Measurements from ENCODE around the gene TSKU.

DNA sequence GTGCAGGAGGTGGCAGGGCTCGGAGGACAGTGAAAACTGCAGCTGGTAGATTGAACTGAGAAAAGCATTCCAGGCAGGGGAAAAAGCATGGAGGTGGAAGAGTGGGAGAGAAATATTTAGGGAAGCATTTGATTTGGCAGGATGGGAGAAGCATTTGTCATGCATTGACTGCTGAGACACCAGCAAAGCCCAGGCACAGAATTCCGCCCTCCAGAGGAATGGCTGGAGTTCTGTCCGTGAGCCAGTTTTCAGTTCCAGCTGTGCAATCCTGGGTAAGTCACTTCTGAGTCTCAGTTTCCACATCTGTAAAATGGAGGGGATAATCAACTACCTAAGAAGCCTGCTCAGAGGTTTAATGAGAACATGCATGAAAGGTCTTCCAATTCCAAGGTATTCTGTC is 4.3 kb upstream of the TSKU start:
- TF ChIP-seq, protein P1, sequence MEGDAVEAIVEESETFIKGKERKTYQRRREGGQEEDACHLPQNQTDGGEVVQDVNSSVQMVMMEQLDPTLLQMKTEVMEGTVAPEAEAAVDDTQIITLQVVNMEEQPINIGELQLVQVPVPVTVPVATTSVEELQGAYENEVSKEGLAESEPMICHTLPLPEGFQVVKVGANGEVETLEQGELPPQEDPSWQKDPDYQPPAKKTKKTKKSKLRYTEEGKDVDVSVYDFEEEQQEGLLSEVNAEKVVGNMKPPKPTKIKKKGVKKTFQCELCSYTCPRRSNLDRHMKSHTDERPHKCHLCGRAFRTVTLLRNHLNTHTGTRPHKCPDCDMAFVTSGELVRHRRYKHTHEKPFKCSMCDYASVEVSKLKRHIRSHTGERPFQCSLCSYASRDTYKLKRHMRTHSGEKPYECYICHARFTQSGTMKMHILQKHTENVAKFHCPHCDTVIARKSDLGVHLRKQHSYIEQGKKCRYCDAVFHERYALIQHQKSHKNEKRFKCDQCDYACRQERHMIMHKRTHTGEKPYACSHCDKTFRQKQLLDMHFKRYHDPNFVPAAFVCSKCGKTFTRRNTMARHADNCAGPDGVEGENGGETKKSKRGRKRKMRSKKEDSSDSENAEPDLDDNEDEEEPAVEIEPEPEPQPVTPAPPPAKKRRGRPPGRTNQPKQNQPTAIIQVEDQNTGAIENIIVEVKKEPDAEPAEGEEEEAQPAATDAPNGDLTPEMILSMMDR (IDR thresholded peaks at IDR 0.05) = no peak
- no peak for TF ChIP-seq MEF2A (IDR thresholded peaks at IDR 0.05; ENCODE audit: borderline replicate concordance, low read depth)
- no peak for TF ChIP-seq NRF1 (IDR thresholded peaks at IDR 0.05; ENCODE audit: low read depth, low read length)
- TF ChIP-seq, protein P2, sequence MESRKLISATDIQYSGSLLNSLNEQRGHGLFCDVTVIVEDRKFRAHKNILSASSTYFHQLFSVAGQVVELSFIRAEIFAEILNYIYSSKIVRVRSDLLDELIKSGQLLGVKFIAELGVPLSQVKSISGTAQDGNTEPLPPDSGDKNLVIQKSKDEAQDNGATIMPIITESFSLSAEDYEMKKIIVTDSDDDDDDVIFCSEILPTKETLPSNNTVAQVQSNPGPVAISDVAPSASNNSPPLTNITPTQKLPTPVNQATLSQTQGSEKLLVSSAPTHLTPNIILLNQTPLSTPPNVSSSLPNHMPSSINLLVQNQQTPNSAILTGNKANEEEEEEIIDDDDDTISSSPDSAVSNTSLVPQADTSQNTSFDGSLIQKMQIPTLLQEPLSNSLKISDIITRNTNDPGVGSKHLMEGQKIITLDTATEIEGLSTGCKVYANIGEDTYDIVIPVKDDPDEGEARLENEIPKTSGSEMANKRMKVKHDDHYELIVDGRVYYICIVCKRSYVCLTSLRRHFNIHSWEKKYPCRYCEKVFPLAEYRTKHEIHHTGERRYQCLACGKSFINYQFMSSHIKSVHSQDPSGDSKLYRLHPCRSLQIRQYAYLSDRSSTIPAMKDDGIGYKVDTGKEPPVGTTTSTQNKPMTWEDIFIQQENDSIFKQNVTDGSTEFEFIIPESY (IDR thresholded peaks at IDR 0.05; ENCODE audit: borderline replicate concordance, low read depth) = no peak
- TF ChIP-seq, protein P3, sequence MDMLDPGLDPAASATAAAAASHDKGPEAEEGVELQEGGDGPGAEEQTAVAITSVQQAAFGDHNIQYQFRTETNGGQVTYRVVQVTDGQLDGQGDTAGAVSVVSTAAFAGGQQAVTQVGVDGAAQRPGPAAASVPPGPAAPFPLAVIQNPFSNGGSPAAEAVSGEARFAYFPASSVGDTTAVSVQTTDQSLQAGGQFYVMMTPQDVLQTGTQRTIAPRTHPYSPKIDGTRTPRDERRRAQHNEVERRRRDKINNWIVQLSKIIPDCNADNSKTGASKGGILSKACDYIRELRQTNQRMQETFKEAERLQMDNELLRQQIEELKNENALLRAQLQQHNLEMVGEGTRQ (IDR thresholded peaks at IDR 0.05; ENCODE audit: borderline replicate concordance, low read depth, low read length) = no peak
- no peak for TF ChIP-seq POLR2AphosphoS5 (IDR thresholded peaks at IDR 0.05; ENCODE audit: low read depth, low read length)
- TF ChIP-seq SMC3 (IDR thresholded peaks at IDR 0.05; ENCODE audit: low read depth, low read length) = no peak

Measured in SK-N-SH (cell line).